Gastroesophageal sphincter (tissue), 3 donors: ENCODE measurements around the gene WDR11.

Experiments used
- CTCF ChIP-seq, 4 experiments: fragments of 200-600 bp in 2 of 4; fragments of 450-650 bp in 2 of 4; sonication (generic) in 1 of 4; IDR thresholded peaks; one replicate each; pipeline ENCODE4 v1.5.1; 2017 to 2019; ENCODE audit warnings: antibody characterized with exemption in 4 of 4, mild to moderate bottlenecking in 2 of 4, moderate library complexity in 2 of 4
- POLR2A ChIP-seq, 2 donors: fragments of 450-650 bp; IDR thresholded peaks; one replicate each; pipeline ENCODE4 v1.6.1; 2017; ENCODE audit warnings: antibody characterized with exemption in 2 of 2, mild to moderate bottlenecking in 2 of 2, moderate library complexity in 1 of 2

GRCh38 chr10:120813085-120813484 is 38.1 kb upstream of the WDR11 start:
- no peak for TF ChIP-seq CTCF (IDR thresholded peaks at IDR 0.05)
- no peak for TF ChIP-seq POLR2A (IDR thresholded peaks at IDR 0.05)
